AML-193 (cell line): ENCODE measurements around the gene HOTAIR.
A peak's percentile ranks its signal among the peaks of the same experiment; 100 is the strongest.

Experiments used
- DNase-seq, 2 experiments: peaks; one replicate each; lab custom pipeline; 2025; lab: John Stamatoyannopoulos, UW

The HOTAIR gene

DNA sequence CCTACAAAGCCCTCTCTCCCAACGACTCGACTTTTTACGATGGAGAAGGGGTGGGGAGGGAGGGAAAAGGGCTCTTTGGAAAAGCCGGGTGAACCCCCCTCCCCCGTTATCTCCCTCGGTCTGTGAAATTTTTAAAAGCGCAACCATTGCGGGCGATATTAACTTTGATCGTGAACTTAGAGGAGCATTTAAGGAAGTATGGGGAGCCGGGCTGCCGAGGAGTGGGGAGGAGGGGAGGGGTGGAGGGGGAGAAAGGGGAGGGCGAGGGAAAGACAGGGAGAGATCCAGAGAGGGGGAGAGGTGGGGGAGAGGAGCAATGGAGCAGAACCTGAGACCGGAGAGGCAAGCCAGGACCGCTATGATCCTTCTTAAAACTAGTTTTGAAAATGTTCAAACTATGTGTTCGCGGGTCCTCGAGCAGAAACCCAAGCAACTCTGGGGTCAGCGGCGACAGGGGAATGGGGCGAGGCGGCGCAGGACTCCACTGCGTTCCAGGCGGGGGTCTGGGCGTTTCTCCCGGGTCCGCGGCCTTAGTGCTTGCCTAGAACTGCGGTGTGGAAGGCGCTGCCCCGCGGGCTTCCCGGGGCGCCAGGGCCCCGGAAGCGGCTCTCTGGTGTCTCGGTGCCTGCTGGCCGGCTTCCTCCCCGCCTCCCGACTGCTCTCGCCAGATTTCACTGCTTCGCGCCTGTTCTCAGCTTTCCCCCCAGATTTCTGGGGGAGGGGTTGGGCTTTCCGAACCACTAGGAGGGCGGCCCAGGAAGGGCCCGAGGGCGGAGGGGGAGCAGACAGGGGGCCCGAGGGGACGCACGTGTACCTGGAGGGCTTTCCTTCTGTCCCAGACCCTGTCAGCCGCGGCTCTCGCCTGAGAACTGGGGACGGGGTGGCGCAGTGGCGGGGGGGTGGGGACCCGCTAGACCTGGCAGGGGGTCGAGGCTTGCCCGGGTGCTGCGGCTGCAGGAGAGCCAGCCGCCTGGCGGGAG, at the start of gene HOTAIR:
TSS of gene HOTAIR (minus strand) at position 871 of the 980 bp plus-strand sequence.
- no peak for DNase-seq

DNA sequence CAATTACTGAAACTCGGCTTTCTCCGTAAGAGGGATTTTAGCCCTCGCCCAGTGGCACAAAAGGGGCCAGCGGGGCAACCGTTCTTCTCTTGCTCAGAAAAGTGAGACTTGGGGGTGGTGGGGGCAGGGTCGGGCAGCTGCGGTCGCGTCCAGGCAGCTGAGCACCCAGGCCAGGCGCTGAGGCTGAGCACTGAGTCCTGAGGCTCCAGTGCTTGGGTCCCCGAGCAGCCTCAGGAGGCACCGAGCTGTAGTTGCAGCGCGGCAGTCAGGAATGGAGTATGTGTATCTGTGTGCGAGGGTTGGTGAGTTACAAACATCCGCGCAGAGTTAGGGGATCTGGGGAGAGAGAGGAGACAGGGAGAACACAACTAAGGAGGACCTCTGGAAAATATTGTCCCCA, 49.4 kb upstream of the HOTAIR start:
- no peak for DNase-seq

DNA sequence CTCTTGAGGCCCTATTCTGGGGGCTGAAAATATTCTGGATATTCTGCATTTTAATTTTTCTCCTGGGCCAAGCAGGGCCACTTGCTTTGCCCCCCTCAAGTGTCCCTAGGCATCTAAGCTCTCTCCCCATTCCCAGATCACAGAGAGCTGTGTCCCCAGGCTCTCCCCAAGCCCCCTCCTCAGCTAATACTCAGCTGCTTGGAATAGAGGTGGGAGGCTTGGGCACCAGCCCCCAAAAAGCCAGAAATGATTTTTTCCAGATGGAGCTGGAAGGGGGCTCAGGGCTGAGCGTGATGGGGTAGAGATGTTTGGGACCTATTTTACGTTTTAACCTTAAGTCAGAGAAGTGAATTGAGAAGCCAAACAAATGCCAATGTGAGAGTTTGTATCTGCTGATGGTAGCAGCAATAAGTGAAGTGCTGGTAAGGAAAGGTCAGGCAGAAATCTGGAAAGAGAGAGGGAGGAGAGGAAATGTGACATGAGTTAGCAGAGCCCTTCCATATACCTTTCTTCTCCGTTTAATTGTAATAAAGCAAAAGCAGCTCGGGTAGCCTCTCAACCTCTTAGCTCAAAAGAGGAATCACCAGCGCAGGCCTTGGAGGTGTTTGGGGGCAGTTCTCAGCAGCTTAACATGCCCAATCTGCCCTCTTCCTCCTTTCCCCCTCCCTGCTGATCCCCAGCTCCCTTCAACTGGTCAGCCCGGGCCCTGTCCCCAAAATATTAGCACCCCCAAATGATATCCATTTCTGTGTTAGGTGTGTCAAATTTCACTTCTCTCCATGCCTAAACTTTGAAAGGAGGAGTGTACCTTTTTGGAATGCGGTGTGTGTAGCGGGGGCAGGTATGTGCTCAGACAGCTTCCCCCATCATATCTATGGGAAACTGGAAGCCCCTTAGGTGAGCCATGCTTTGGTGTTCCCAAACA, 48.5 kb upstream of the HOTAIR start:
- DNase-seq: no peak

DNA sequence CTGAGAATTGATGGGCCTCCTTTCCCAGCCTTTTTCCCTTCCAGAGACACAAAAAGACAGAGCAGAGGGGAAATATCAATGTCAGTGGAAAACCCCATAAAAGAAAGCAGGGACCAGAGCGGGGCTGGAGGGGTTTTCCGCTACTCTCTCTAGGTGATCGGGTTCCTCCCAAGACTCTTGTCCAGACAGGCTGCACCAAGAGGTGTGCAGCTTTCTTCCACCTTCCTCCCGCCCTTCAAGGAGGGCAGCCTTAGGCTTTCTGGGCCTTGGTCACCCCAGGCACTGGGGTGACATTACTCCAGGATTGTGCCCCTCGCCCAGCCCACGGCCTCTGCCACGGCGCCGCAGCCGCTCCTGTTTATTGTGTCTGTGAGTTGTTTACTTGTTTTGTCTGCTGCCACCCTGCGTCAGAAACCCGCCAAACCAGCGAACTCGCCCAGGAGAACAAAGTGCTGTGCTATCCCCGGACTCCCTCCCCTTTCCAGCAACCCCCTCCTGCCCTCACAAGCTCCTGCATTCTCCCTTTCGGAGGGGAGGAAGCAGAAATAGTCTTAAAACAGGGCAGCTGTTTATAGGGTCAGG, 46.8 kb upstream of the HOTAIR start:
- DNase-seq: no peak

DNA sequence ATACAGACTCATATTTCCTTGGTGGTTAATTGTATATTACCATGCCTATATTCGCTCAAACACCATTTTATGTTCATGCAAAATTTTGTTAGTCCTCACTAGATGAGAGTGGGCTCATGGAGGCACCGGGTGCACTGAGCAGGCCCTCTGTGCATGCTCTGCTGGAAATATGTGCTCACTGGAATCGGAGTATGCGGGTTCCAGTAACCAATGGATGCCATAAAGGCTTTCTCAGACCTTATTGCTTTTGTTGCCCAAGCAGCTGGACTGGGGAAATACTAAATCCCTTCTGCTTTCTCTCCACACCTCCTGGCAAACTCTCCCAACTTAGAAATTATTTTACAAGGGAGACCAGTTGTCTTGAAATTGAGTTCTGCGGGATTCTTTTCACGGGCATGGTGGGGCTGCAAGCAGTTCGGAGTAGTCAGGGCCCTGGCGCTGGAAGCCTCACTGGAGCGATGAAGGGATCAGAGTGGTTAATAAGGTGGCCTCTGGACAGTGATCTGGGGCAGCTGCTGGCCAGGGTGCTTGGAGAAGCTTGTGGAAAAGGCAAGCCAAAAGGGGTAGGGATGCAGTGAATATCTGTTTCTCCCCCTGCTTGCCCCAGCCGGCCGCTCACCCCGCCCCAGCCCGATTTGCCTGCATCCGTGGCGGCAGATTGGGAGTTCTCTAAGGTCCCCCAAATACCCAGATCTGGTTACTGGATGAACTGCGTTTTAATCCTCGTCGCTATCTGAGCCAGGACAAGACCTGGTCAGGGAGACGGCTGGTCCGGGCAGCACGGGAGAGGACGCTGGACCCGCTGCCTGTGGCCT, 46.0 kb upstream of the HOTAIR start:
- DNase-seq: no peak

DNA sequence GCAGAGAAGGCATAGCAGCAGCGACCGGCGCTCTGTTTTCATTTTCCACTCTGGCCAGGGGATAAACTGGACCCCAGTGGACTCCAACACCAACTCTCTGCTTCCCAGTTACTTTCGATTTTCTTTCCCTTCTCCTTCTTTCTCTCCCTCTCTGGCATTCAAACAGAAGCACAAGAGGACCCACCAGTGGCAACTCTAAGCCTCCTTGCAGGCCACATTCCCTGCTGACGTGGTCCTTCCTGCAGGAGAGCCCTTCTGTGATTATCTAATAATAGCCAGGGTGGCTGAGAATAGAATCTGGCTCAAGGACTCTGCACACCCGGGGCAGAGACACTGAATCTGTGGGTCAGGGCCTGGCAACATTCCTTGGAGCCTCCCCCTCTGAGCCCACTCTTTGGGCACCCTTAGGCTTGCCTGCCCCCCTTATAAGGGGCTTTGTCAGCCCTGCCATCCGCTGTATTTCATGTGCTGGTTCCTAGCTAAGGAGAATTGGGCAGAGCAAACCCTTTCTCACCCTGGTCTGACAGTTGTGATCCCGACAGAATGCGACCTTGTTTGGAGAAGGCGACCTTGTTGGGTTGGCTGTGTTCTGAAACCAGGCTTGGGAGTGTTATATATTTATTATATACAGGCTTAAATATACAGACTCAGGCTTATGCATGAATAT, 45.3 kb upstream of the HOTAIR start:
- no peak for DNase-seq

DNA sequence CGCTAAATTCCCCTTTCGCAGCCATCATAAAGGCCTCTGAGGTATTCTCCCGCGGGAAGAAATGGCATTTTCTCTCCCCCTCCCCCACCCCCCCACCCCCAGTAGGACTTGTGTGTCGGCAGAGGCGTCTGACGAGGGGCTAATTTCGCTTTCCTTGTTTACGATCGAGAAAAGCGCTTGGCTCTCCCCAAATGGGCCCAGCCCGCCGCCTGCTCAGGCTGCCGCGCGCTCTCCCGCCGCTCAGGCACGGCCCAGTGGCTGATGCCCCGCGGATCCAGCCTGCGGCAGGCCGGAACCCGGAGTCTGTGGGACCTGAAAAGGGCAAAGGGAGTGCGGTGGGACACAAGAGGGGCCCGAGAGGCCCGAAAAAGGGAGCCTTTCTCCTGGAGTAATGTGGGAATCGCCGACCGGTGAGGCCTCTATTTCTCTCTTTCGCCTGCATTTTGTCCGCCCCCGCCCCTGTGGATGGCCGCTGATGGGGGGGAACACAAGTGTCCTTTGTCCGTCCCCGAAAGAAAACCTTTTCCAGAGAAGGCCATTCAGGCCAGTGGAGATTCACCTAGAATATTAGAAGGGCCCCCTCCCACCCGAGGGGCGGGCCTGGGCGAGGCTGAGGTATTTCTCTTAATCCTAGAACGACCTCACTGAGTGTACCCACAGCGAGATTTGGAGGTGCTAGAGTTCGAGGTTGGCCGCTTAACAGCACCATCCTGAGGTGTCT, 44.5 kb upstream of the HOTAIR start:
- DNase-seq: no peak

DNA sequence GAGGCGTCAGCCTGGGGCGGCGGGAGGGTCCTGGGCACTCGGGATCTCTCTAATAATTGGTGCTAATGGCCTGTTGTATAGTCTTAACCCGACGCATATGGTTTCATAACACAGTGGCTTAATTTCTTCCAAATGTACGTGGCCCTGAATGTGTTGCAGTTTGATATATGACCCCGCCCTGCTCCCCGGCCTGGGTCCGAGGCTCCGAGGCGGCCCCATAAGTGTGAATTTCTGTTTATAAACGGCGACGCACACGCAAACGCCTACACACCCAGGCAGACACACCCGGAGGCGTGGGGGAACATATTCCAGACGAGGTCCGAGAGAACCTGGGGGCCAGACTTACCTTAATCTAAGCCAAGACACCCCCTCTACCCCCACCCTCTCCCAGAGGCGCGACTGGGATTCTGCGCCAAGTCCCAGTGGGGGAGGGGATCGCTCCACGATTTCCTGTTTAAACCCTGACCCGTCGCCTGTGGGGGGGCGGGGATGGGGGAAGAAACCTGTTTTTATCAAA, 43.8 kb upstream of the HOTAIR start:
- no peak for DNase-seq

DNA sequence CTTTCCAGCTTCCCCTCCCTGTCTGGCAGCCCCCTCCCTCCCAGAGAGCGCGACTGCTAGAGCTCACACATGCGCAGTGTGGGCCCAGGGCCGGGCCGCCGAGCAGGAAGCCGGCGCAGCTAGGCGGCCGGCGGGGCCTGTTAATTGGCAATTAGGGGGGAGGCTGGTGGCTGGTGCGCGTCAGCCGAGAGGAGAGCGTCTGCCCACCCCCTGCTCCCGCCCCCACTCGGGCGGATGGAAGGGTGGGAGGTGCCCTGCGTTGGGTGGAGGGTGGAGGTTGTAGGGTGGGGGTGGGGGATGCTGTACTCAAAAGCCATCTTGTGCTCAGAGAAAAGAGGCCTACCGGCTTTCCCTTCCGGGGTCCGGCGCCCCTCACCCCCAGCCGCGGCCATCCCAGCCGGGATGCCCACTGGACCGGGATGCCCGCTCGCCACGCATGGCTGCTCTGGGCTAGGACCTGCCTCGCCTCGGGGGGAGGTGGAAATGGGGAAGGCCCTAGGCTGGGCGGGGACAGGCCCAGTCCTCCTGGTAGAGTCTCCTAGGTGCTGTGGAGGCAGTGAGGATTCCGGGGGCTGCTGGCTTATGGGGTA, 43.2 kb upstream of the HOTAIR start:
- peak; percentile 73 to 80 for DNase-seq

DNA sequence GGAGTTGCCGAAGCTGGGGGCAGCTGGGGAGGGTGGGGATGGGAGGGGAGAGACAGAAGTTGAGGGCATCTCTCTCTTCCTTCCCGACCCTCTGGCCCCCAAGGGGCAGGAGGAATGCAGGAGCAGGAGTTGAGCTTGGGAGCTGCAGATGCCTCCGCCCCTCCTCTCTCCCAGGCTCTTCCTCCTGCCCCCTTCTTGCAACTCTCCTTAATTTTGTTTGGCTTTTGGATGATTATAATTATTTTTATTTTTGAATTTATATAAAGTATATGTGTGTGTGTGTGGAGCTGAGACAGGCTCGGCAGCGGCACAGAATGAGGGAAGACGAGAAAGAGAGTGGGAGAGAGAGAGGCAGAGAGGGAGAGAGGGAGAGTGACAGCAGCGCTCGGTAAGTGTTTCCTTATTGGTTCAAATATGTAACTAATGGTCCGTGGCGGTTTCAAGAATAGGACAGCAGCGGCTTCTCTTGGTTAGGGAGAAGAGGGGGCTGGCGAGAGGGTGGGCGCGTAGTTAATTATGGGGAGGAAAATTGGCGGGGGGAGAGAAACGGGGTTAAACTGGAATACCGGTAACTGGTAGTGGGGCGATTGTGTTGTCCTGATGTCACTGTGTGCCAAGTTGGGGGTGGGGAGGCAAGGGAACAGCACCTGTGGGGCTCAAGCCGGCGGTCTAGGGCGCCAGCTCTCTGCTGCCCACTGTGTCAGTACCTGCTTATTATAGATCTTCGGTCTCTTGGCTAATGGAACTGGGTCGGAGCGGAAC, 42.5 kb upstream of the HOTAIR start:
- peak in 1 of 2 experiments; percentile 19 for DNase-seq

DNA sequence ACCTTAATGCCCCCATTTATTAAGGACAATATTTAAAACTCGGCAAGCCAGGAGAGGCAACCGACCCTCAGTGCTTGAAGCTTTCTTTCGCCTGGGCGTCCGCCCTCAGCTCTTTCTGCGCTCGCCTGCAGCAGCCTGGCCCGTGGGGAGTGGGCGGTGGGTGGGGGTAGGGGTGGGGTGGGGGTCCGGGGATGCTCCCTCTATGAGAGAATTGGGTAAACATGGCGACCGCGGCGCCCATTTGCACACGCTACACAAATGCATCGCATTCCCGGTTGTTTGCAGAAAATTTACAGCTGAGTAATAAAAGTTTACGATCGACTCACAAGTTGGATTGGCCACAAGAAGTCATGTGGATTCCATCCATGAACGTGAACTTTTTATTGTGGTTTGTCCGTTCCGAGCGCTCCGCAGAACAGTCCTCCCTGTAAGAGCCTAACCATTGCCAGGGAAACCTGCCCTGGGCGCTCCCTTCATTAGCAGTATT, 41.8 kb upstream of the HOTAIR start:
- no peak for DNase-seq

DNA sequence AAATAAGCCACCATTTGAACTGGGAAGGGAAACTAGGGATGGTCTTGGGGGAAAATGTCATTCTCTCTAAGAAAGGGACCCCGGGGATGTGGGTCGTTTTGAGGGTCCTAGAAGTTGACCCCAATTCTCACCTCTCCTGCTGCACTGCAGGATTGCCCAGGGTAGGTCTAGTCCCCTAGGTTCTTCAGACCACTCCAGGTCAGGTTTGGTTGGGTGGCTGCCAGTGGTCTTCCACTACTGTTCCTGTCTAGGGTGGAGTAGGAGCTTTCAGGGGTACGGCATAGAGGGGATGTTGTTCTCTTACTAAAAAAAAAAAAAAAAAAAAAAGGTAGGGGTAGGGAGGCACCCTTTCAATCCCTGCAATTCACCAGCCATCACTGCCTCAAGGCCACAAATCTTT, 41.3 kb upstream of the HOTAIR start:
- DNase-seq: no peak

DNA sequence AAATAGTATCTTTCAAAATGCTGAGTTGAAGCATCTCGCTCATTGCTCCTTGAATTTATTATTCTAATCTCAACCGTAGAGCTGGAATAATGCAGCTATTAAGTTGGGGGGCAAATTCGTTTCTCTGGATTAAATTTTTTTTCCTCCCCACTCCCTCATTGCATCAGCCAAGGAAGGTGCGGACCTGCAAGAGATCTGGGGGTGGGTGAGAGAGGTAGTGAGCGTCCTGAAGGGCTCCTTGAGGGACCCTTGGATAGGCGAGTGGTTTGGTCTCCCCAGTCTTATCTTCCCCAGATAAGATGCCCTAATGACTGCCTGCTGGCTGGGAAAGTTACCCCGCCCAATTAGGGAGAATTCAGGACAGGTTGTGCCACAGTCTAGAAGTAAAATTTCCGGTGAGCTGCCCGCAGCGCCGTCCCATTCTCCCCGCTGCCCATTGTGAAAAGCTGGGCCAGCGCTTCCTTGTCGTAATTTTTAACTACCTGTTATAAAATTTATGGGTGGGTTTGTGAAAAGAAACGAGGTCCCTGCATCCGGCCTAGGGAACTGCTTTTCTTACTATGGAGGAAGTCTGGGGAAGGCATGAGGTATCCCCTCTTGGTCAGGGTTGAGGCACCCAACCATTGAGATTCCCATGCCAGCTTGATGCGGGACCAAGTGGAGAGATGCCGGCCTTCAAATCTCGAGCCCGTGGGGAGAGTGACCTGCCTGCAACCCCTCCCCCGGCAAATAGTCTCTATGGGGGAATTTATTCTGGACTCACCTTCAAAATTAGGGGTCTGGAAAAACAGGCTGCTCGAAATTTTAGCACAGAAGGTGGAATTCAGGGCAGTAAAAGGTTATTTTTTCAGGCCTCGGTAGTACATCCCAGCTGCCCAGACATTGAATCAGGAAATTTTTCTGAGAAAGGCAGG, 40.5 kb upstream of the HOTAIR start:
- DNase-seq: no peak

DNA sequence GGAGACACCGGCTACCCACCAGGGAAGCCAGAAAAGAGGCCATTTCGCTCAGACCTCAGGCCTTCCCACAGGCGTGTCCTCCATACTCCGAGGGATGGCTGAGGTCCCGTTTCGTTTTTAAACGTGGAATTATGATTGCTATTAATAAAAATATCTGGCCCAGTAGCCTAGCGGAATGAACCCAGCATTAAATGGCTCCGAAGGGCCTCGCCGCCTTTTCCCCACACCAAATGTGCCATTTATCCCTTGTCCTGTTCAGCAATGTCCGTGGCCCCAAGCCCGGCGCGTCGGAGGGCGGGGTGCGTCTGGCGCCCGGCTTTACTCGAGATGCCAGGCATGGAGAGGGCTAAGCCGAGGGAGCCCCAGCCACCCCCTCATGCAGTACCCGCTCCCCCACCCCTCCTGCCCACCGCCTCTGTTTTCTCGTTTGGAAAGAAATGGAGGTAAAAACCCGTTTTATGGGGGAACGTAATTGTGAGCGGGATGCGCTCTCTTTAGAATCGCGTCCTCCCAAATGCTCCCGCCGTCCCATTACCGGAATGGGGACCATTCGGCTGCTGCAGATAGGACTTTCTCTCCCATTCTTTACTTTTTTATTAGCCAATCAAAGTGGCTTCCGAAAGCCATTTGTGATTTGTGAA, 39.7 kb upstream of the HOTAIR start:
- DNase-seq: no peak

DNA sequence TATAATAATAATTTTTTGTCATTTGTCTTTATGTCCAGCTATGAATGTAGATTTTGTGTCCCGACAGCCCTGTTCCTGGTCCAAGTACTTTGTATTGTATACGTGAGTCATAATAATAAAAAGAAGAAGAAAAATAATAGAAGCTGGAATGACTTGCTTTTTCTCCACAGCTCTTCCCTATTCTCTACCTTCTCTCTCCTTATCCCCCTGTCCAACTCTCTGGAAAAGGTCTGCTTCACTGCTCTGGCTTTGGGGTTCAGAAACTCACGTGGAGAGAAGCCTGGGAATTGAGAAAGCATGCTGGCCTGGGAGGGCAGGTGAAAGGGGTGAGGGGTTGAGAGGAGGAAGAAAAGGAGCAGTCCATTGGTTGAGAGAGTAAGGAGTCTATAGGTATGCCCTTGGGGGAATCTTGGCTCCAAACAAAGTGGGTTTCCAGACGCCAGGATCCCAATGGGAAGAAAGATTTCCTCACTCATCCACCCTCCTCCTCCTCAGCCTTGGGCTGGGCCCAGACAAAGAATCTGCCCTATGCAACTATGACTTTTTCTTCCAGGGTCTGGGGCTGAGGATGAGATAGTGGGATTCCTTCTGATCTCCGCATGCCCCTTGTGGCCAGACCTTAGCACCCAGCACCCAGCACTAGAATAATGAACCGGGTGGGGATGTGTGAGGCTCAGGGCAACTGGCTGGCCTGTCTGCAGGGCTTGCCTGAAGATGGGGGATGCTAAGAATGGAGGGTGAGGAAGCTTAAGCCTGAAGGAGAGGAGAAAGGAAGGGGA, 38.1 kb upstream of the HOTAIR start:
- DNase-seq: no peak
